ENCODE results near the gene KIF6.
"Not testable (repeated sequence)": the region's sequence is repeated elsewhere in the genome, so short reads cannot be mapped to it uniquely, and the experiment has no call there.

Gene KIF6

DNA sequence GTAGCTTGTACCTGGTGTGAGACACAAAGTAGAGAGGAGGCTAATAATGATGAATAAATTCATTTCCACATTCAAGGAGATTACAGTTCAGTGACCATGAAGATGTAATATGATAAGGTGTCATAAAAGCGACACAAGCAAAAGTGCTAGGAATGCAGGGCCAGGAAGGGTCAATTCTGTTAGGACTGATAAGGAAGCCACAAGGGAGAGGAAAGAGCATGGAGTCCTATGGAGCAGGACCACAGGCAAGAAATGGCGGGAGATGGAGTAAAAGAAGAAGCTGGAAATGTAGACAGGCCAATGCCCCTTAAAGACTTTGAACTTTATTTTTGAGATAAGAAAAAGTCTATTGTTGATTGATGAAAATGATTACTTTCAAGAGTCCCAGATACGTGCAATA is 240.9 kb downstream of the KIF6 start:
- no peak overlapping the region for H3K4me3 ChIP-seq (ENCODE audit: low read length)
- DNase-seq (ENCODE audit: low read depth) = no peak
- TF ChIP-seq, protein P1, sequence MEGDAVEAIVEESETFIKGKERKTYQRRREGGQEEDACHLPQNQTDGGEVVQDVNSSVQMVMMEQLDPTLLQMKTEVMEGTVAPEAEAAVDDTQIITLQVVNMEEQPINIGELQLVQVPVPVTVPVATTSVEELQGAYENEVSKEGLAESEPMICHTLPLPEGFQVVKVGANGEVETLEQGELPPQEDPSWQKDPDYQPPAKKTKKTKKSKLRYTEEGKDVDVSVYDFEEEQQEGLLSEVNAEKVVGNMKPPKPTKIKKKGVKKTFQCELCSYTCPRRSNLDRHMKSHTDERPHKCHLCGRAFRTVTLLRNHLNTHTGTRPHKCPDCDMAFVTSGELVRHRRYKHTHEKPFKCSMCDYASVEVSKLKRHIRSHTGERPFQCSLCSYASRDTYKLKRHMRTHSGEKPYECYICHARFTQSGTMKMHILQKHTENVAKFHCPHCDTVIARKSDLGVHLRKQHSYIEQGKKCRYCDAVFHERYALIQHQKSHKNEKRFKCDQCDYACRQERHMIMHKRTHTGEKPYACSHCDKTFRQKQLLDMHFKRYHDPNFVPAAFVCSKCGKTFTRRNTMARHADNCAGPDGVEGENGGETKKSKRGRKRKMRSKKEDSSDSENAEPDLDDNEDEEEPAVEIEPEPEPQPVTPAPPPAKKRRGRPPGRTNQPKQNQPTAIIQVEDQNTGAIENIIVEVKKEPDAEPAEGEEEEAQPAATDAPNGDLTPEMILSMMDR (conservative IDR thresholded peaks at IDR 0.05; ENCODE audit: low read depth, low read length) = no peak

GRCh38 chr6:39479819-39480218 is 245.4 kb downstream of the KIF6 start:
- DNase-seq (ENCODE audit: low read depth); H3K4me3 ChIP-seq (ENCODE audit: low read length): not testable (repeated sequence)

DNA sequence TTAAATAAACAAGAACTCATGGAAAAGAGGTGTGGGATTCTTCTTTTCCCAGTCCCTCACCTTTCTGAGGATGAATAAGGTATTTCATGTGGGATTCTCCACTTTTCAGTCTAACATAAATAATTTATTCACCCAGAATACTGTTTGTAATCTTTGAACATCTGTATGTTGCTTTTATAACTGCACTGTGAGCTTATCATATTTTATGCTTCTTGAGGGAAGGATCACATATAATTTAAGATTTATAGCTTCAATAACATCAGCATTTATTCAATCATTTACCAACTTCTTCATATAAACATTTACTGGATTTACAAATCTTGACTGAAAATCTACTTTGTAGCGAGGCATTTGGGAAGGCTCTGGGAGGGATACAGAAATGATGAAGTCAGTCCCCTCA is 248.5 kb downstream of the KIF6 start:
- DNase-seq (ENCODE audit: low read depth) = no peak
- TF ChIP-seq, protein P1 (conservative IDR thresholded peaks at IDR 0.05; ENCODE audit: low read depth, low read length) = no peak
- no peak overlapping the region for H3K4me3 ChIP-seq (ENCODE audit: low read length)

DNA sequence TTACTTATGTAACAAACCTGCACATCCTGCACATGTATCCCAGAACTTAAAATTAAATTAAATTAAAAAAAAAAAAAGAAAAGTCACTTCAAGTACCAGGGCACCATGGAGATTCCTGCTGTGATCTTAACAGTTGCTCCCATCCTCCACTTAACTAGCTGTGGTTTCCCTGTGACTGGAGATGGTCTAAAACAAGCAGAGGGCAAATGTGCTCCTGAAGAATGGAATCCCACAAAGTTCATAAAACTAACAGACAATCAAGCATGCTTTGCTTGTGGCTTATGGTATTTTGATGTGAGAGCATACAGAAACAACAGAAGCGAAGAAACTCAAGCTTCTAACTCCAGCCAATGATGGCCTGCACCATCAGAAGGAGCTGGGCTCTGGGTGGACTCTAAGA is 249.1 kb downstream of the KIF6 start:
- no peak for DNase-seq (ENCODE audit: low read depth)
- TF ChIP-seq, protein P1 (conservative IDR thresholded peaks at IDR 0.05; ENCODE audit: low read depth, low read length) = no peak
- H3K4me3 ChIP-seq (ENCODE audit: low read length) = no peak overlapping the region

GRCh38 chr6:39471954-39472659 is 253.1 kb downstream of the KIF6 start:
- TF ChIP-seq, protein P1 (conservative IDR thresholded peaks at IDR 0.05; ENCODE audit: low read depth, low read length) = no peak
- DNase-seq (ENCODE audit: low read depth) = no peak
- H3K4me3 ChIP-seq (ENCODE audit: low read length) = no peak overlapping the region

GRCh38 chr6:39470506-39470905 is 254.7 kb downstream of the KIF6 start:
- no peak overlapping the region for H3K4me3 ChIP-seq (ENCODE audit: low read length)
- DNase-seq (ENCODE audit: low read depth) = no peak
- TF ChIP-seq, protein P1 (conservative IDR thresholded peaks at IDR 0.05; ENCODE audit: low read depth, low read length) = no peak

- no peak overlapping the region for H3K4me3 ChIP-seq (ENCODE audit: low read length)
- TF ChIP-seq, protein P1 (conservative IDR thresholded peaks at IDR 0.05; ENCODE audit: low read depth, low read length) = no peak
- DNase-seq (ENCODE audit: low read depth) = no peak
Measured at GRCh38 chr6:39468385-39468784, 256.8 kb downstream of the KIF6 start.
